Mesendoderm (in vitro differentiated cells): ENCODE data around the gene BLVRB.
"Not testable (repeated sequence)": the region's sequence is repeated elsewhere in the genome, so short reads cannot be mapped to it uniquely, and the experiment has no call there.

ENCODE experiments used
- DNase-seq: peaks from one replicate; pipeline ENCODE4 v3.0.0; 2013
- H2AK5ac ChIP-seq: 2 replicates; pipeline ENCODE4 v1.6.1; 2013; ENCODE audit warnings: low read length, inconsistent platforms
- H2BK120ac ChIP-seq: 2 replicates; pipeline ENCODE4 v1.6.1; 2013; ENCODE audit warnings: low read depth, mild to moderate bottlenecking, low read length, moderate library complexity, mixed read lengths
- H2BK15ac ChIP-seq: replicated peaks from 2 replicates; pipeline ENCODE4 v1.6.1; 2013; ENCODE audit warnings: low read depth, mild to moderate bottlenecking, moderate library complexity
- H2BK5ac ChIP-seq: 2 replicates; pipeline ENCODE4 v1.6.1; 2013; ENCODE audit warnings: low read length, inconsistent platforms
- H3K18ac ChIP-seq: 2 replicates; pipeline ENCODE4 v1.6.1; 2013; ENCODE audit warnings: mild to moderate bottlenecking, low read length, mixed read lengths
- H3K23ac ChIP-seq: one replicate; pipeline ENCODE4 v1.6.1; 2013; ENCODE audit warnings: low read length
- H3K27ac ChIP-seq: 2 replicates; pipeline ENCODE4 v1.5.1; 2013; ENCODE audit warnings: low read depth, mild to moderate bottlenecking, inconsistent platforms, low read length, moderate library complexity
- H3K27me3 ChIP-seq: 2 replicates; pipeline ENCODE4 v1.6.1; 2013; ENCODE audit warnings: low read length, control low read depth, mild to moderate bottlenecking, inconsistent platforms; ENCODE audit not compliant: insufficient read depth, poor library complexity
- H3K36me3 ChIP-seq: 2 replicates; pipeline ENCODE4 v1.6.1; 2013; ENCODE audit warnings: low read length, inconsistent platforms; ENCODE audit not compliant: control insufficient read depth, insufficient read depth
- H3K4ac ChIP-seq: one replicate; pipeline ENCODE4 v1.6.1; 2013; ENCODE audit warnings: low read depth, mild to moderate bottlenecking, low read length, moderate library complexity
- H3K4me1 ChIP-seq: 2 replicates; pipeline ENCODE4 v1.6.1; 2013; ENCODE audit warnings: low read depth, low read length, inconsistent platforms; ENCODE audit not compliant: control insufficient read depth
- H3K4me2 ChIP-seq: 2 replicates; pipeline ENCODE4 v1.6.1; 2013; ENCODE audit warnings: low read length
- H3K4me3 ChIP-seq: 2 replicates; pipeline ENCODE4 v1.5.1; 2013; ENCODE audit warnings: mild to moderate bottlenecking, low read length
- H3K56ac ChIP-seq: one replicate; pipeline ENCODE4 v1.6.1; 2013; ENCODE audit warnings: low read length
- H3K79me1 ChIP-seq: 2 replicates; pipeline ENCODE4 v1.6.1; 2013; ENCODE audit warnings: low read length, inconsistent platforms
- H3K79me2 ChIP-seq: 2 replicates; pipeline ENCODE4 v1.6.1; 2013; ENCODE audit warnings: mild to moderate bottlenecking, low read length; ENCODE audit not compliant: control insufficient read depth, insufficient read depth
- H3K9ac ChIP-seq: 2 replicates; pipeline ENCODE4 v1.6.1; 2013; ENCODE audit warnings: low read length, inconsistent platforms
- H4K5ac ChIP-seq: one replicate; pipeline ENCODE4 v1.6.1; 2013; ENCODE audit warnings: low read length
- H4K8ac ChIP-seq: one replicate; pipeline ENCODE4 v1.6.1; 2013; ENCODE audit warnings: low read depth, mild to moderate bottlenecking, control low read depth, low read length, moderate library complexity
- WGBS: extraction: QIAGEN DNeasy Blood & Tissue Kit; methylation state at CpG from one replicate; pipeline ENCODE4 v1.1.7; 2013; ENCODE audit warnings: low lambda C conversion rate, missing lambda C conversion rate; ENCODE audit not compliant: insufficient coverage; ENCODE audit errors: extremely low coverage; 5-methylcytosine and 5-hydroxymethylcytosine counted together

Gene BLVRB

DNA sequence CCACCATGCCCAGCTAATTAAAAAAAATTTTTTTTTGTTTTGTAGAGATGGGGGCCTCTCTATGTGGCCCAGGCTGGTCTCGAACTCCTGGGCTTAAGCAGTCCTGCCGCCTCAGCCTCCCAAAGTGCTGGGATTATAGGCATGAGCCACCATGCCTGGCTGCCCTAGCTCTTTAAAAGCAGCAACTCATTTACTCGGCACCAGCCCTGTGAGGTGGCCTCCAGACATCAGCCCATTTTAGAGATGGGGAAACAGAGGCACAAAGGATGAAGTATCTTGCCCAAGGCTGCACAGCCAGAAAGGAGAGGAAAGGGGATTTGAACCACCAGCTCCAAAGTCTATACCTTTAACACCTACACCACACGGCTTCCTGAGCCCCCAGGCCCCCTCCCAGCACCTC, 52.7 kb downstream of the BLVRB start:
- Histone ChIP-seq H3K9ac (peak overlapping the region; percentile 12), H3K79me2 (no peaks in the 10 kb centered on the region), H3K23ac (no peak overlapping the region), H2BK15ac (no peak overlapping the region), H2AK5ac (no peak overlapping the region), H4K8ac (no peak overlapping the region), H2BK120ac (no peak overlapping the region), H3K27me3 (no peaks in the 10 kb centered on the region), H3K56ac (peak overlapping the region; percentile 43), H4K5ac (no peak overlapping the region), H3K27ac (no peak overlapping the region), H3K79me1 (no peaks in the 10 kb centered on the region), H3K4me3 (no peak overlapping the region), H3K4me2 (no peak overlapping the region), H3K18ac (no peak overlapping the region), H2BK5ac (no peak overlapping the region), H3K4me1 (no peaks in the 10 kb centered on the region), H3K4ac (no peak overlapping the region), H3K36me3 (no peaks in the 10 kb centered on the region)
- no peak for DNase-seq
- WGBS, result no CpG with 5 or more reads among the region's 4 CpGs

GRCh38 chr19:40411958-40412499, 53.5 kb downstream of the BLVRB start:
- H3K79me1 ChIP-seq, result no peaks in the 10 kb centered on the region
- no peak for DNase-seq
- H3K23ac ChIP-seq, result no peak overlapping the region
- H3K4me1 ChIP-seq, result no peaks in the 10 kb centered on the region
- no peak overlapping the region for H3K4me3 ChIP-seq
- H3K4ac ChIP-seq, result no peak overlapping the region
- H3K56ac ChIP-seq, result no peak overlapping the region
- H3K36me3 ChIP-seq, result no peaks in the 10 kb centered on the region
- no peak overlapping the region for H3K27ac ChIP-seq
- H3K4me2 ChIP-seq, result no peak overlapping the region
- WGBS, result no CpG with 5 or more reads among the region's 8 CpGs
- no peak overlapping the region for H2BK120ac ChIP-seq
- H2AK5ac ChIP-seq, result no peak overlapping the region
- H3K9ac ChIP-seq, result no peak overlapping the region
- H3K79me2 ChIP-seq, result no peaks in the 10 kb centered on the region
- no peak overlapping the region for H3K18ac ChIP-seq
- no peak overlapping the region for H2BK15ac ChIP-seq
- H2BK5ac ChIP-seq, result no peak overlapping the region
- no peak overlapping the region for H4K5ac ChIP-seq
- H3K27me3 ChIP-seq, result no peaks in the 10 kb centered on the region
- no peak overlapping the region for H4K8ac ChIP-seq

- no peak overlapping the region for H2BK120ac ChIP-seq
- no CpG with 5 or more reads among the region's 16 CpGs for WGBS
- H3K27ac ChIP-seq, result no peak overlapping the region
- no peaks in the 10 kb centered on the region for H3K79me1 ChIP-seq
- no peak overlapping the region for H3K4me2 ChIP-seq
- H3K4ac ChIP-seq, result no peak overlapping the region
- no peak overlapping the region for H2BK15ac ChIP-seq
- H3K79me2 ChIP-seq, result no peaks in the 10 kb centered on the region
- H2AK5ac ChIP-seq, result no peak overlapping the region
- no peak overlapping the region for H3K4me3 ChIP-seq
- H3K23ac ChIP-seq, result no peak overlapping the region
- H3K27me3 ChIP-seq, result no peaks in the 10 kb centered on the region
- H3K18ac ChIP-seq, result no peak overlapping the region
- H3K36me3 ChIP-seq, result no peaks in the 10 kb centered on the region
- H4K8ac ChIP-seq, result no peak overlapping the region
- no peaks in the 10 kb centered on the region for H3K4me1 ChIP-seq
- no peak for DNase-seq
- no peak overlapping the region for H3K9ac ChIP-seq
- no peak overlapping the region for H2BK5ac ChIP-seq
- no peak overlapping the region for H4K5ac ChIP-seq
- peak overlapping the region; percentile 25 for H3K56ac ChIP-seq
Observed at GRCh38 chr19:40411125-40411842, 54.3 kb downstream of the BLVRB start.

DNA sequence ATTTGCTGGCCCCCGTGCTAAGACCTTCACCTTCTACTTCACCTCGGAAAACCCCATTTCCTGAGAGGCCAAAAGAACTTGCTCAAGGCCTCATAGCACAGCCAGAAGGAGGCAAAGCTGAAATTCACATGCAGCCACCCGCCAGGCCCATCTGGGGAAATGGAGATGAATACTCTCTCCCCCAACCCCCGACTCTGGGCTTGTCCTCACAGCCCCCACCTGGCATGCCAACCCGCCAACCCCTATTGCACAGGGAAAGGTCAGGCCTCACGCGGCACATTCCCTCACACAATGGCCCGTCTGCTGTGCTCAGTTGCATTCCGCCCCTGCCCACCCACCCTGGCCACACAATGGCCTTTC, 55.5 kb downstream of the BLVRB start:
- H3K9ac ChIP-seq, result no peak overlapping the region

GRCh38 chr19:40408598-40408925, 57.0 kb downstream of the BLVRB start:
- H3K27ac ChIP-seq, H3K27me3 ChIP-seq, H3K4ac ChIP-seq, H3K56ac ChIP-seq, H3K36me3 ChIP-seq, H3K9ac ChIP-seq, H3K4me3 ChIP-seq, H3K4me1 ChIP-seq, H4K5ac ChIP-seq, H3K23ac ChIP-seq, H2BK15ac ChIP-seq, H2AK5ac ChIP-seq, H2BK5ac ChIP-seq, H2BK120ac ChIP-seq, H4K8ac ChIP-seq, H3K4me2 ChIP-seq, H3K79me1 ChIP-seq, H3K18ac ChIP-seq, DNase-seq, H3K79me2 ChIP-seq: not testable (repeated sequence)
- no CpG with 5 or more reads among the region's 8 CpGs for WGBS

More for the DNA sequence above, 55.5 kb downstream of the BLVRB start:
- no peaks in the 10 kb centered on the region for H3K79me1 ChIP-seq
- H3K18ac ChIP-seq, result no peak overlapping the region
- H3K27me3 ChIP-seq, result no peaks in the 10 kb centered on the region
- H4K8ac ChIP-seq, result no peak overlapping the region
- H2BK15ac ChIP-seq, result no peak overlapping the region
- no peak overlapping the region for H3K4me3 ChIP-seq
- no peaks in the 10 kb centered on the region for H3K4me1 ChIP-seq
- no peak overlapping the region for H2BK120ac ChIP-seq
- H3K79me2 ChIP-seq, result no peaks in the 10 kb centered on the region
- DNase-seq, result no peak
- H3K4ac ChIP-seq, result no peak overlapping the region
- no peak overlapping the region for H2BK5ac ChIP-seq
- H2AK5ac ChIP-seq, result no peak overlapping the region
- H4K5ac ChIP-seq, result no peak overlapping the region
- H3K4me2 ChIP-seq, result no peak overlapping the region
- H3K27ac ChIP-seq, result no peak overlapping the region
- H3K23ac ChIP-seq, result no peak overlapping the region
- peak overlapping the region; percentile 42 for H3K56ac ChIP-seq
- WGBS, result no CpG with 5 or more reads among the region's 9 CpGs
- H3K36me3 ChIP-seq, result no peaks in the 10 kb centered on the region
